ENCODE data around the gene FRMD4A. TPM values are rescaled to one million over a fixed set of nuclear protein-coding genes. Genes with fewer than 3 reads are reported as not detected.

Gene FRMD4A
- total and polyA plus RNA-seq, 2 of the 4 experiments (the other 2 are of a cell fraction), result 30.3 to 68.8 TPM

DNA sequence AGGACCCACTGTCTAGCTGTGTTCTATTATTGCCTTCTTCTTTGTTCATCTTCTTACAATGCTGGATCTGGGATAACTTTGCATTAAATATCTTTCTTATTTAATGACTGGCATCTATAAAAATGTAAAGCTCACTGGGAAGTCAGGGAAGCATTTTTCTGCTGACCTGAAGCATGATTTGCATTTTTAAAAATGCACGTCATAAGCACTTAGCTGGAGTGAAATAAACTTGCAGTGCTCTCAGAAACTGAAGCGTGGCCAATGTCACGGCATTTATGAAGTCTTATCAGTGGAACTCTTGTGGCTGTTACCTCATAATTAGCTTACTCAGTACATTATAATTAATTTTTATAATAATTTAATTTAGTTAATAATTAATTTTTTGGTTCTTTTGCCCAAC, 59.1 kb downstream of the FRMD4A start:
- dilution Hi-C loops (cut with HindIII; ENCODE audit: low sequenced_read_pairs, unreplicated experiment) (no loop called here), in situ Hi-C loops (cut with MboI; ENCODE audit: low sequenced_read_pairs) (no loop called here), intact Hi-C loops (cut with micrococcal nuclease) (no loop called here)
- H3K36me3 ChIP-seq (ENCODE audit: control insufficient read depth, insufficient read depth, low read length), result no peaks in the 10 kb centered on the region
- peaks cover 40% of the 10 kb centered on the region for H3K27me3 ChIP-seq (ENCODE audit: control insufficient read depth, insufficient read depth, low read length)
- H3K56ac ChIP-seq (ENCODE audit: extremely low read depth, insufficient read depth, low read length), result no peak overlapping the region
- ATAC-seq (ENCODE audit: low read depth) (peak; percentile 49), DNase-seq (peak; percentile 46)
- no peak overlapping the region for H2AK5ac ChIP-seq (ENCODE audit: low read depth, low read length)
- no peak overlapping the region for H3K27ac ChIP-seq (ENCODE audit: insufficient read depth, low read length)
- no peak overlapping the region for H3K14ac ChIP-seq (replicated peaks; ENCODE audit: low read depth, low read length)
- H4K5ac ChIP-seq (ENCODE audit: low read depth, low read length), result no peak overlapping the region
- H2BK120ac ChIP-seq (ENCODE audit: low read depth, low read length), result no peak overlapping the region
- H3K4me2 ChIP-seq (ENCODE audit: low read depth, low read length), result no peak overlapping the region
- no peaks in the 10 kb centered on the region for H3K9me1 ChIP-seq (ENCODE audit: insufficient read depth, low read length)
- H4K8ac ChIP-seq (ENCODE audit: low read depth in 2 of 2, low read length in 2 of 2), result no peak overlapping the region
- H3K79me1 ChIP-seq (ENCODE audit: low read depth in 1 of 2, low read length in 2 of 2), result no peaks in the 10 kb centered on the region
- H2BK15ac ChIP-seq (ENCODE audit: low read depth, low read length), result no peak overlapping the region
- WGBS, 2 experiments (ENCODE audit: extremely low coverage in 2 of 2, insufficient read length in 1 of 2), result no CpG with 5 or more reads among the region's 3 CpGs
- no peak overlapping the region for H3K18ac ChIP-seq (ENCODE audit: low read depth, low read length)
- no peak overlapping the region for H3K9ac ChIP-seq (ENCODE audit: low read depth, low read length)
- H4K91ac ChIP-seq (ENCODE audit: insufficient read depth, low read depth, low read length), result no peak overlapping the region
- H2BK5ac ChIP-seq (ENCODE audit: low read depth, low read length, poor library complexity, severe bottlenecking), result no peak overlapping the region
- peaks cover 2% of the 10 kb centered on the region for H3K4me1 ChIP-seq (ENCODE audit: control insufficient read depth, insufficient read depth, low read length)
- POLR2A ChIA-PET (ENCODE audit: unreplicated experiment), result interaction anchor here (0.6 kb wide), 1 partner anchor 65 kb away, joined by 10 read pairs; no protein-coding TSS in a partner anchor
- H4K20me1 ChIP-seq (ENCODE audit: insufficient read depth, low read length), result no peaks in the 10 kb centered on the region
- H2AFZ ChIP-seq (replicated peaks; ENCODE audit: low read length, poor library complexity), result no peak overlapping the region
- H3K4ac ChIP-seq (ENCODE audit: low read depth, low read length), result no peak overlapping the region
- H3K9me3 ChIP-seq (ENCODE audit: control insufficient read depth, insufficient read depth, low read length), result peaks cover 5% of the 10 kb centered on the region
- CTCF ChIA-PET, result no interaction called here
- no peak overlapping the region for H2AK9ac ChIP-seq (replicated peaks; ENCODE audit: low read depth, low read length, poor library complexity)
- H2BK20ac ChIP-seq (ENCODE audit: low read depth, low read length), result no peak overlapping the region
- BruUV-seq (replicated peaks), result no TSS peak
- H3K23ac ChIP-seq (ENCODE audit: low read depth, low read length), result no peak overlapping the region
- no peak overlapping the region for H3K4me3 ChIP-seq (ENCODE audit: insufficient read depth, low read depth, low read length)
- TF ChIP-seq SMC3 (IDR thresholded peaks at IDR 0.05; ENCODE audit: low read depth, low read length) (no peak), ELK1 (IDR thresholded peaks at IDR 0.05; ENCODE audit: borderline replicate concordance, low read depth, low read length) (no peak), RCOR1 (IDR thresholded peaks at IDR 0.05; ENCODE audit: insufficient replicate concordance, low read length) (no peak), RFX5 (IDR thresholded peaks at IDR 0.05; ENCODE audit: low read depth, low read length) (no peak), MAFK (IDR thresholded peaks at IDR 0.05; ENCODE audit: low read depth, low read length) (no peak), RAD21 (IDR thresholded peaks at IDR 0.05; ENCODE audit: low read length) (no peak), CHD1 (IDR thresholded peaks at IDR 0.05; ENCODE audit: low read depth, low read length) (no peak), CEBPB (IDR thresholded peaks at IDR 0.05; ENCODE audit: low read depth, low read length) (no peak), NFE2L2 (IDR thresholded peaks at IDR 0.05; ENCODE audit: low read depth, low read length) (no peak), FOS (IDR thresholded peaks at IDR 0.05; ENCODE audit: low read depth, low read length) (no peak), MAZ (IDR thresholded peaks at IDR 0.05; ENCODE audit: borderline replicate concordance, low read depth, low read length) (no peak), BHLHE40 (IDR thresholded peaks at IDR 0.05; ENCODE audit: low read depth, low read length) (no peak), USF2 (IDR thresholded peaks at IDR 0.05; ENCODE audit: low read depth, low read length) (no peak), POLR2A (IDR thresholded peaks at IDR 0.05; ENCODE audit: low read depth, low read length) (no peak)
- TF ChIP-seq, protein P1, sequence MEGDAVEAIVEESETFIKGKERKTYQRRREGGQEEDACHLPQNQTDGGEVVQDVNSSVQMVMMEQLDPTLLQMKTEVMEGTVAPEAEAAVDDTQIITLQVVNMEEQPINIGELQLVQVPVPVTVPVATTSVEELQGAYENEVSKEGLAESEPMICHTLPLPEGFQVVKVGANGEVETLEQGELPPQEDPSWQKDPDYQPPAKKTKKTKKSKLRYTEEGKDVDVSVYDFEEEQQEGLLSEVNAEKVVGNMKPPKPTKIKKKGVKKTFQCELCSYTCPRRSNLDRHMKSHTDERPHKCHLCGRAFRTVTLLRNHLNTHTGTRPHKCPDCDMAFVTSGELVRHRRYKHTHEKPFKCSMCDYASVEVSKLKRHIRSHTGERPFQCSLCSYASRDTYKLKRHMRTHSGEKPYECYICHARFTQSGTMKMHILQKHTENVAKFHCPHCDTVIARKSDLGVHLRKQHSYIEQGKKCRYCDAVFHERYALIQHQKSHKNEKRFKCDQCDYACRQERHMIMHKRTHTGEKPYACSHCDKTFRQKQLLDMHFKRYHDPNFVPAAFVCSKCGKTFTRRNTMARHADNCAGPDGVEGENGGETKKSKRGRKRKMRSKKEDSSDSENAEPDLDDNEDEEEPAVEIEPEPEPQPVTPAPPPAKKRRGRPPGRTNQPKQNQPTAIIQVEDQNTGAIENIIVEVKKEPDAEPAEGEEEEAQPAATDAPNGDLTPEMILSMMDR (conservative IDR thresholded peaks at IDR 0.05; ENCODE audit: low read depth, low read length), result no peak

Measured in IMR-90 (cell line).